GM23338 (cell line): Measurements from ENCODE around the gene SBF2. TPM values are rescaled to one million over a fixed set of nuclear protein-coding genes. Genes with fewer than 3 reads are reported as not detected.

Source experiments
- ATAC-seq: fragments of 200-7000 bp; cut with Tn5 transposase; 3 replicates; pipeline ENCODE4 v1.9.1; 2020
- DNase-seq: peaks from one replicate; pipeline ENCODE4 v3.0.0-alpha.2; 2015; ENCODE audit warnings: low spot score
- H2AFZ ChIP-seq: fragments of 200-600 bp; sonication (generic); 2 replicates; pipeline ENCODE4 v1.8.0; 2016; ENCODE audit warnings: antibody characterized with exemption, mild to moderate bottlenecking, moderate library complexity
- H3F3A ChIP-seq: fragments of 200-600 bp; sonication (generic); replicated peaks from 2 replicates; pipeline ENCODE4 v1.8.0; 2017; ENCODE audit warnings: antibody characterized with exemption, mixed run types, low read depth
- H3K27ac ChIP-seq: fragments of 200-600 bp; sonication (generic); 2 replicates; pipeline ENCODE4 v1.6.1; 2016; ENCODE audit warnings: low read depth
- H3K27me3 ChIP-seq: fragments of 200-600 bp; sonication (generic); 2 replicates; pipeline ENCODE4 v1.8.0; 2016; ENCODE audit warnings: mild to moderate bottlenecking, mixed run types, moderate library complexity; ENCODE audit not compliant: insufficient read depth
- H3K36me3 ChIP-seq: fragments of 200-600 bp; sonication (generic); 2 replicates; pipeline ENCODE4 v1.8.0; 2016; ENCODE audit warnings: mild to moderate bottlenecking; ENCODE audit not compliant: insufficient read depth
- H3K4me1 ChIP-seq: fragments of 200-600 bp; sonication (generic); 2 replicates; pipeline ENCODE4 v1.8.0; 2016; ENCODE audit warnings: mild to moderate bottlenecking, moderate library complexity; ENCODE audit not compliant: insufficient read depth
- H3K4me2 ChIP-seq: fragments of 200-600 bp; sonication (generic); 2 replicates; pipeline ENCODE4 v1.7.1; 2017; ENCODE audit warnings: mixed run types
- H3K4me3 ChIP-seq: fragments of 200-600 bp; sonication (generic); 2 replicates; pipeline ENCODE4 v1.6.1; 2016; ENCODE audit warnings: mixed run types
- H3K79me2 ChIP-seq: fragments of 200-600 bp; sonication (generic); replicated peaks from 2 replicates; pipeline ENCODE4 v1.8.0; 2017; ENCODE audit warnings: mild to moderate bottlenecking; ENCODE audit not compliant: insufficient read depth
- H3K9me2 ChIP-seq: fragments of 200-600 bp; sonication (generic); 2 replicates; pipeline ENCODE4 v1.8.0; 2017; ENCODE audit not compliant: insufficient read depth
- H4K20me1 ChIP-seq: fragments of 200-600 bp; sonication (generic); replicated peaks from 2 replicates; pipeline ENCODE4 v1.8.0; 2017; ENCODE audit warnings: mild to moderate bottlenecking; ENCODE audit not compliant: insufficient read depth
- H3K27ac Mint-ChIP-seq: 2 replicates; pipeline ENCODE4 v1.8.0; 2020; ENCODE audit warnings: inconsistent platforms, mild to moderate bottlenecking, moderate library complexity, mixed read lengths
- H3K27me3 Mint-ChIP-seq: 3 replicates; pipeline ENCODE4 v1.8.0; 2022; ENCODE audit warnings: low read depth, mild to moderate bottlenecking, moderate library complexity, mixed read lengths, inconsistent platforms; ENCODE audit not compliant: insufficient read depth, poor library complexity
- H3K36me3 Mint-ChIP-seq: 3 replicates; pipeline ENCODE4 v1.8.0; 2021; ENCODE audit warnings: low read depth, mild to moderate bottlenecking, inconsistent platforms, moderate library complexity, mixed read lengths
- H3K4me1 Mint-ChIP-seq: 3 replicates; pipeline ENCODE4 v1.8.0; 2020; ENCODE audit warnings: mild to moderate bottlenecking, inconsistent platforms, mixed read lengths
- H3K4me3 Mint-ChIP-seq: 3 replicates; pipeline ENCODE4 v1.8.0; 2021; ENCODE audit warnings: moderate library complexity, mild to moderate bottlenecking, inconsistent platforms, mixed read lengths
- H3K9me3 Mint-ChIP-seq: 3 replicates; pipeline ENCODE4 v1.8.0; 2020; ENCODE audit warnings: moderate library complexity, mild to moderate bottlenecking, inconsistent platforms, mixed read lengths
- CREB1 ChIP-seq: fragments of 250-450 bp; sonication (Bioruptor Pico); IDR thresholded peaks from 2 replicates; pipeline ENCODE4 v1.5.0; 2020; ENCODE audit warnings: low read depth, mild to moderate bottlenecking, moderate library complexity
- EZH2 ChIP-seq: fragments of 200-600 bp; sonication (generic); IDR thresholded peaks from one replicate; pipeline ENCODE4 v1.8.0; 2017; ENCODE audit warnings: antibody characterized with exemption, mild to moderate bottlenecking, low read depth; ENCODE audit not compliant: unreplicated experiment
- EZH2phosphoT487 ChIP-seq: fragments of 200-600 bp; sonication (generic); IDR thresholded peaks from one replicate; pipeline ENCODE4 v1.8.1; 2018; ENCODE audit warnings: antibody characterized with exemption; ENCODE audit not compliant: unreplicated experiment
- JUNB ChIP-seq: IDR thresholded peaks from one replicate; pipeline ENCODE4 v1.6.1; 2016; ENCODE audit warnings: antibody characterized with exemption; ENCODE audit not compliant: unreplicated experiment
- POLR2AphosphoS5 ChIP-seq: IDR thresholded peaks from 2 replicates; pipeline ENCODE4 v1.6.1; 2016; ENCODE audit warnings: antibody characterized with exemption, low read depth
- STAT1 ChIP-seq: IDR thresholded peaks from one replicate; pipeline ENCODE4 v1.6.1; 2016; ENCODE audit warnings: antibody characterized with exemption; ENCODE audit not compliant: unreplicated experiment
- ZNF114 ChIP-seq: fragments of 250-450 bp; sonication (Bioruptor Pico); IDR thresholded peaks from 2 replicates; pipeline ENCODE4 v1.5.0; 2020; ENCODE audit warnings: mild to moderate bottlenecking, moderate library complexity
- ZNF331 ChIP-seq: fragments of 250-450 bp; sonication (Bioruptor Pico); IDR thresholded peaks from 2 replicates; pipeline ENCODE4 v1.5.0; 2020; ENCODE audit warnings: low read depth, mild to moderate bottlenecking, moderate library complexity
- polyA plus RNA-seq: library from polyadenylated mRNA; unstranded; fragments of >200 nt; fragmentation: Nextera tagmentation; extraction: Ambion mirVana; gene quantifications from 2 replicates; pipeline ENCODE4 v1.2.1, GENCODE V29; 2016
- total RNA-seq: library from RNA; depleted of rRNA; stranded (reverse); fragments of >200 nt; shearing (Covaris generic); gene quantifications from 2 replicates; pipeline ENCODE4 v1.2.3, GENCODE V29; 2014
- TF ChIP-seq, protein P1 (sequence below): IDR thresholded peaks from 2 replicates; pipeline ENCODE4 v1.6.1; 2016; ENCODE audit warnings: antibody characterized with exemption
- TF ChIP-seq, protein P2 (sequence below), 2 experiments: fragments of 200-600 bp in 1 of 2; sonication (generic) in 1 of 2; conservative IDR thresholded peaks; 2 replicates each; pipeline versions ENCODE4 v1.5.1 to v1.6.1; 2016 to 2017; ENCODE audit warnings: antibody characterized with exemption in 2 of 2, low read depth in 2 of 2, mild to moderate bottlenecking in 2 of 2, moderate library complexity in 1 of 2
- TF ChIP-seq, protein P3 (sequence below): fragments of 250-450 bp; sonication (Bioruptor Pico); IDR thresholded peaks from 2 replicates; pipeline ENCODE4 v1.5.0; 2020; ENCODE audit warnings: mild to moderate bottlenecking, moderate library complexity

SBF2 gene
- total and polyA plus RNA-seq, 2 experiments from 2014 or later: 25.6 to 53.5 TPM

DNA sequence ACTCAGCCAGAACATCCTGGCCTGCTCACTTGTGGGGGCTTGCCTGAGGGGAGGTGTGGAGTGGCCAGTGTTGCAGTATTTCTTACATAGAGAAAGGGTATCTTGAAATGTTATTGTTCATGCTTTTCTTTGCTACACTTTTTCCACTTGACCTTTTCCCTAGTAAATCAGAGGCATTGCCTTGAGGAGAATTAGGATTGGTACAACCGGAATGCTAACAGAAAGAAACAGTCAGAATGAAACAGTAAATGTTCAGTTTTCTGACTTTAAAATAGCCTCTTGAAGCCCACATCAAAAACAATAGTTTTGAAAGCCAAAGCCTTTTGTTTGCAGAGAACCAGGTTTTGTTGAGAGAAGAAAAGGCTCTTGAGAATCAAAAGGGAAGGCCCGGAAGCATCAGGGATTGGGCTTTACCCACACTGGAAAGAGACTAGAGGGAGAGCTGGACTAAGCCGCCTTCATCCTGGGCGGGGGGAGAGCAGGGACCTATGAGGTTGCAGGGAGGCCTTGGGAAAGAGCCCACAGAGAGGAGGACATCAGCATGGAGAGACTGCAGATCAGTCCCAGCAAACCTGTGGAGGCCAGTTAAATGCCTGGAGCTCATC, 23.2 kb upstream of the SBF2 start:
- peaks cover 7% of the 10 kb centered on the region for H3K27me3 Mint-ChIP-seq
- no peak for TF ChIP-seq CREB1 (CRISPR knock-in tag)
- no peak for TF ChIP-seq JUNB
- TF ChIP-seq, protein P1, sequence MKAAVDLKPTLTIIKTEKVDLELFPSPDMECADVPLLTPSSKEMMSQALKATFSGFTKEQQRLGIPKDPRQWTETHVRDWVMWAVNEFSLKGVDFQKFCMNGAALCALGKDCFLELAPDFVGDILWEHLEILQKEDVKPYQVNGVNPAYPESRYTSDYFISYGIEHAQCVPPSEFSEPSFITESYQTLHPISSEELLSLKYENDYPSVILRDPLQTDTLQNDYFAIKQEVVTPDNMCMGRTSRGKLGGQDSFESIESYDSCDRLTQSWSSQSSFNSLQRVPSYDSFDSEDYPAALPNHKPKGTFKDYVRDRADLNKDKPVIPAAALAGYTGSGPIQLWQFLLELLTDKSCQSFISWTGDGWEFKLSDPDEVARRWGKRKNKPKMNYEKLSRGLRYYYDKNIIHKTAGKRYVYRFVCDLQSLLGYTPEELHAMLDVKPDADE: no peak
- TF ChIP-seq ZNF114: no peak
- no peak for TF ChIP-seq POLR2AphosphoS5
- no peak for TF ChIP-seq EZH2
- TF ChIP-seq STAT1: no peak
- TF ChIP-seq, protein P2, sequence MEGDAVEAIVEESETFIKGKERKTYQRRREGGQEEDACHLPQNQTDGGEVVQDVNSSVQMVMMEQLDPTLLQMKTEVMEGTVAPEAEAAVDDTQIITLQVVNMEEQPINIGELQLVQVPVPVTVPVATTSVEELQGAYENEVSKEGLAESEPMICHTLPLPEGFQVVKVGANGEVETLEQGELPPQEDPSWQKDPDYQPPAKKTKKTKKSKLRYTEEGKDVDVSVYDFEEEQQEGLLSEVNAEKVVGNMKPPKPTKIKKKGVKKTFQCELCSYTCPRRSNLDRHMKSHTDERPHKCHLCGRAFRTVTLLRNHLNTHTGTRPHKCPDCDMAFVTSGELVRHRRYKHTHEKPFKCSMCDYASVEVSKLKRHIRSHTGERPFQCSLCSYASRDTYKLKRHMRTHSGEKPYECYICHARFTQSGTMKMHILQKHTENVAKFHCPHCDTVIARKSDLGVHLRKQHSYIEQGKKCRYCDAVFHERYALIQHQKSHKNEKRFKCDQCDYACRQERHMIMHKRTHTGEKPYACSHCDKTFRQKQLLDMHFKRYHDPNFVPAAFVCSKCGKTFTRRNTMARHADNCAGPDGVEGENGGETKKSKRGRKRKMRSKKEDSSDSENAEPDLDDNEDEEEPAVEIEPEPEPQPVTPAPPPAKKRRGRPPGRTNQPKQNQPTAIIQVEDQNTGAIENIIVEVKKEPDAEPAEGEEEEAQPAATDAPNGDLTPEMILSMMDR (conservative IDR thresholded peaks at IDR 0.05; ENCODE audit: low read depth in 2 of 2): no peak
- TF ChIP-seq EZH2phosphoT487: no peak
- TF ChIP-seq, protein P3, sequence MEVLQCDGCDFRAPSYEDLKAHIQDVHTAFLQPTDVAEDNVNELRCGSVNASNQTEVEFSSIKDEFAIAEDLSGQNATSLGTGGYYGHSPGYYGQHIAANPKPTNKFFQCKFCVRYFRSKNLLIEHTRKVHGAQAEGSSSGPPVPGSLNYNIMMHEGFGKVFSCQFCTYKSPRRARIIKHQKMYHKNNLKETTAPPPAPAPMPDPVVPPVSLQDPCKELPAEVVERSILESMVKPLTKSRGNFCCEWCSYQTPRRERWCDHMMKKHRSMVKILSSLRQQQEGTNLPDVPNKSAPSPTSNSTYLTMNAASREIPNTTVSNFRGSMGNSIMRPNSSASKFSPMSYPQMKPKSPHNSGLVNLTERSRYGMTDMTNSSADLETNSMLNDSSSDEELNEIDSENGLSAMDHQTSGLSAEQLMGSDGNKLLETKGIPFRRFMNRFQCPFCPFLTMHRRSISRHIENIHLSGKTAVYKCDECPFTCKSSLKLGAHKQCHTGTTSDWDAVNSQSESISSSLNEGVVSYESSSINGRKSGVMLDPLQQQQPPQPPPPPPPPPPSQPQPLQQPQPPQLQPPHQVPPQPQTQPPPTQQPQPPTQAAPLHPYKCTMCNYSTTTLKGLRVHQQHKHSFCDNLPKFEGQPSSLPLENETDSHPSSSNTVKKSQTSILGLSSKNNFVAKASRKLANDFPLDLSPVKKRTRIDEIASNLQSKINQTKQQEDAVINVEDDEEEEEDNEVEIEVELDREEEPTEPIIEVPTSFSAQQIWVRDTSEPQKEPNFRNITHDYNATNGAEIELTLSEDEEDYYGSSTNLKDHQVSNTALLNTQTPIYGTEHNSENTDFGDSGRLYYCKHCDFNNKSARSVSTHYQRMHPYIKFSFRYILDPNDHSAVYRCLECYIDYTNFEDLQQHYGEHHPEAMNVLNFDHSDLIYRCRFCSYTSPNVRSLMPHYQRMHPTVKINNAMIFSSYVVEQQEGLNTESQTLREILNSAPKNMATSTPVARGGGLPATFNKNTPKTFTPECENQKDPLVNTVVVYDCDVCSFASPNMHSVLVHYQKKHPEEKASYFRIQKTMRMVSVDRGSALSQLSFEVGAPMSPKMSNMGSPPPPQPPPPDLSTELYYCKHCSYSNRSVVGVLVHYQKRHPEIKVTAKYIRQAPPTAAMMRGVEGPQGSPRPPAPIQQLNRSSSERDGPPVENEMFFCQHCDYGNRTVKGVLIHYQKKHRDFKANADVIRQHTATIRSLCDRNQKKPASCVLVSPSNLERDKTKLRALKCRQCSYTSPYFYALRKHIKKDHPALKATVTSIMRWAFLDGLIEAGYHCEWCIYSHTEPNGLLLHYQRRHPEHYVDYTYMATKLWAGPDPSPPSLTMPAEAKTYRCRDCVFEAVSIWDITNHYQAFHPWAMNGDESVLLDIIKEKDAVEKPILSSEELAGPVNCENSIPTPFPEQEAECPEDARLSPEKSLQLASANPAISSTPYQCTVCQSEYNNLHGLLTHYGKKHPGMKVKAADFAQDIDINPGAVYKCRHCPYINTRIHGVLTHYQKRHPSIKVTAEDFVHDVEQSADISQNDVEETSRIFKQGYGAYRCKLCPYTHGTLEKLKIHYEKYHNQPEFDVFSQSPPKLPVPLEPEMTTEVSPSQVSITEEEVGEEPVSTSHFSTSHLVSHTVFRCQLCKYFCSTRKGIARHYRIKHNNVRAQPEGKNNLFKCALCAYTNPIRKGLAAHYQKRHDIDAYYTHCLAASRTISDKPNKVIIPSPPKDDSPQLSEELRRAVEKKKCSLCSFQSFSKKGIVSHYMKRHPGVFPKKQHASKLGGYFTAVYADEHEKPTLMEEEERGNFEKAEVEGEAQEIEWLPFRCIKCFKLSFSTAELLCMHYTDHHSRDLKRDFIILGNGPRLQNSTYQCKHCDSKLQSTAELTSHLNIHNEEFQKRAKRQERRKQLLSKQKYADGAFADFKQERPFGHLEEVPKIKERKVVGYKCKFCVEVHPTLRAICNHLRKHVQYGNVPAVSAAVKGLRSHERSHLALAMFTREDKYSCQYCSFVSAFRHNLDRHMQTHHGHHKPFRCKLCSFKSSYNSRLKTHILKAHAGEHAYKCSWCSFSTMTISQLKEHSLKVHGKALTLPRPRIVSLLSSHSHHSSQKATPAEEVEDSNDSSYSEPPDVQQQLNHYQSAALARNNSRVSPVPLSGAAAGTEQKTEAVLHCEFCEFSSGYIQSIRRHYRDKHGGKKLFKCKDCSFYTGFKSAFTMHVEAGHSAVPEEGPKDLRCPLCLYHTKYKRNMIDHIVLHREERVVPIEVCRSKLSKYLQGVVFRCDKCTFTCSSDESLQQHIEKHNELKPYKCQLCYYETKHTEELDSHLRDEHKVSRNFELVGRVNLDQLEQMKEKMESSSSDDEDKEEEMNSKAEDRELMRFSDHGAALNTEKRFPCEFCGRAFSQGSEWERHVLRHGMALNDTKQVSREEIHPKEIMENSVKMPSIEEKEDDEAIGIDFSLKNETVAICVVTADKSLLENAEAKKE (CRISPR knock-in tag): no peak
- TF ChIP-seq ZNF331 (CRISPR knock-in tag): no peak

More for the DNA sequence above, 23.2 kb upstream of the SBF2 start:
- Mint-ChIP-seq H3K27ac (0 out of 2 replicates have a peak overlapping the region, but pooled peaks have one; percentile 36), H3K4me3 (no peak overlapping the region), H3K4me1 (peaks cover 35% of the 10 kb centered on the region), H3K9me3 (peaks cover 5% of the 10 kb centered on the region; the same call in 2 of the 3 replicates), H3K36me3 (peaks cover 4% of the 10 kb centered on the region; the same call in 2 of the 3 replicates)
- H3F3A ChIP-seq: no peaks in the 10 kb centered on the region
- no peak overlapping the region for H3K4me3 ChIP-seq
- no peak for DNase-seq
- H3K79me2 ChIP-seq: no peaks in the 10 kb centered on the region
- peak overlapping the region; percentile 84 for H2AFZ ChIP-seq
- H3K4me1 ChIP-seq: peaks cover 20% of the 10 kb centered on the region
- no peaks in the 10 kb centered on the region for H4K20me1 ChIP-seq
- no peaks in the 10 kb centered on the region for H3K36me3 ChIP-seq
- H3K9me2 ChIP-seq: no peaks in the 10 kb centered on the region
- ATAC-seq: peak; percentile 83
- H3K4me2 ChIP-seq: no peak overlapping the region
- peak overlapping the region; percentile 29; the same call in 1 of the 2 replicates for H3K27ac ChIP-seq
- no peaks in the 10 kb centered on the region for H3K27me3 ChIP-seq
